ENCODE results near the gene ADD3. TPM values are rescaled to one million over a fixed set of nuclear protein-coding genes. Genes with fewer than 3 reads are reported as not detected.
"Not testable (repeated sequence)": the region's sequence is repeated elsewhere in the genome, so short reads cannot be mapped to it uniquely, and the experiment has no call there.

The ADD3 gene
- total and polyA plus RNA-seq, 5 experiments from 2014 or later = 332 to 405 (median 358) TPM

DNA sequence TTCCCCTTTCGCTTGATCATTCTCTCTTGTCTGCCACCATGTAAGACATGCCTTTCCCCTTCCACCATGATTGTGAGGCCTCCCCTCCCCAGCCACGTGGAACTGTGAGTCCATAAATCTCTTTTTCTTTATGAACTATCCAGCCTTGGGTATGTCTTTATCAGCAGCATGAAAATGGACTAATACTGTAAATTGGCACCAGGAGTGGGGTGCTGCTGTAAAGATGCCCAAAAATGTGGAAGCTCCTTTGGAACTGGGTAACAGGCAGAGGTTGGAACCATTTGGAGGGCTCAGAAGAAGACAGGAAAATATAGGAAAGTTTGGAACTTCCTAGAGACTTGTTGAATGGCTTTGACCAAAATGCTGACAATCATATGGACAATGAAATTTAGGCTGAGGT lies 40.4 kb downstream of the ADD3 start:
- POLR2A ChIA-PET, DNase-seq, H3K27me3 Mint-ChIP-seq, ATAC-seq: not testable (repeated sequence)
- H3K4me1 Mint-ChIP-seq = peaks cover 24 to 67% (median 60%) of the 10 kb centered on the region in 4 donors
- H3K36me3 Mint-ChIP-seq = peaks cover 8 to 37% (median 33%) of the 10 kb centered on the region in 3 donors
- H3K4me3 Mint-ChIP-seq = peak overlapping the region in 1 of 10 donors; percentile 51
- H3K9me3 Mint-ChIP-seq = peaks cover 0 to 20% (median 9%) of the 10 kb centered on the region in 9 donors
- peak overlapping the region in 6 of 10 donors; percentile 17 to 83 (median 56) for H3K27ac Mint-ChIP-seq

DNA sequence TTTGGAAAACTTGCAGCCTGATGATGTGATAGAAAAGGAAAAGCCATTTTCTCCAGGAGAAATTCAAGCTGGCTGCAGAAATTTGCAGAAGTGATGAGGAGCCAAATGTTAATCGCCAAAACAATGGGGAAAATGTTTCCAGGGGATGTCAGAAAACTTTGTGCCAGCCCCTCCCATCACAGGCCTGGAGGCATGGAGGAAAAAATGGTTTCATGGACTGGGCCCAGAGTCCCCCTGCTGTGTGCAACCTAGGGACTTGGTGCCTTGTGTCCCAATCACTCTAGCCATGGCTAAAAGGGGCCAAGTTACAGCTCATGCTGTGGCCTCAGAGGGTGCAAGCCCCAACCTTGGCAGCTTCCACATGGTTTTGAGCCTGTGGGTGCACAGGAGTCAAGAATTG lies 41.0 kb downstream of the ADD3 start:
- H3K4me1 Mint-ChIP-seq = peaks cover 21 to 67% (median 56%) of the 10 kb centered on the region in 4 donors
- peaks cover 0 to 20% (median 9%) of the 10 kb centered on the region in 9 donors for H3K9me3 Mint-ChIP-seq
- no peak for ATAC-seq
- H3K36me3 Mint-ChIP-seq = peaks cover 8 to 37% (median 30%) of the 10 kb centered on the region in 3 donors
- H3K27ac Mint-ChIP-seq = peak overlapping the region in 1 of 10 donors; percentile 64
- no peak for DNase-seq
- POLR2A ChIA-PET = no interaction called here
- no peak overlapping the region for H3K4me3 Mint-ChIP-seq
- H3K27me3 Mint-ChIP-seq = no peaks in the 10 kb centered on the region

DNA sequence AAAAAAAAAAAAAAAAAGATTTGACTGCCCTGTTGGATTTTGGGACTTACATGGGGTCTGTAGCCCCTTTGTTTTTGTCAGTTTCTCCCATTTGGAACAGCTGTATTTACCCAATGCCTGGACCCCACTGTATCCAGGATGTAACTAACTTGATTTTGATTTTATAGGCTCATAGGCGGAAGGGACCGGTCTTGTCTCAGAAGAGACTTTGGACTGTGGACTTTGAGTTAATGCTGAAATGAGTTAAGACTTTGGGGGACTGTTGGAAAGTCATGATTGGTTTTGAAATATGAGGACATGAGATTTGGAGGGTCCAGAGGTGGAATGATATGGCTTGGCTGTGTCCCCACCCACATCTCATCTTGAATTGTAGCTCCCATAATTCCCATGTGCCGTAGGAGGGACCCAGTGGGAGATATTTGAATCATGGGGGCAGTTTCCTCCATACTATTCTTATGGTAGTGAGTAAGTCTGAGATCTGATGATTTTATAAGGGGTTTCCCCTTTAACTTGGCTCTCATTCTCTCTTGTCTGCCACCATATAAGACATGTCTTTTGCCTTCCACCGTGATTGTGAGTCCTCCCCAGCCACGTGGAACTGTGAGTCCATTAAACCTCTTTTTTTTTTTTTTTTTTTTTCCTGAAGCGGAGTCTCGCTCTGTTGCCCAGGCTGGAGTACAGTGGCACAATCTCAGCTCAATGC lies 42.3 kb downstream of the ADD3 start:
- not testable (repeated sequence) for ATAC-seq
- H3K4me3 Mint-ChIP-seq = peak overlapping the region in 1 of 10 donors; percentile 29

DNA sequence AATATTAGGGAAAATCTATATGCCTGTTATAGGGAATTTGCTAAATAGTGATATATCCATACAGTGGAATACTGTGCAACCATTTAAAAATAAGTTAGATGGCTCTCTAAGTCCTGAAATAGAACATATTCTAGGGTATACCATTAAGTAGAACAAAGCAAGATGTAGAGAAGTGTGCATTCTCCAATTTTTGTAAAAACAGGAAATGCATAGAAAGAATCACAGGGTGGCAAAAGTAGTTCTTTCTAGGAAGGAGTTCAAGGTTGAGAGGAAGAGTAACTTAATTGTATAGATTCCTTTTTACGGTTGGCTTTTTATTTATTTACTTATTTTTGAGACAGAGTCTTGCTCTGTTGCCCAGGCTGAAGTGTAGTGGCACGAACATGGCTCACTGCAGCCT lies 43.7 kb downstream of the ADD3 start:
- POLR2A ChIA-PET = interaction anchor here (2.0 kb wide), 1 partner anchor 26 kb away, joined by 5 read pairs; no protein-coding TSS in a partner anchor
- Mint-ChIP-seq H3K4me1 (peaks cover 16 to 67% (median 58%) of the 10 kb centered on the region in 4 donors), H3K36me3 (peaks cover 8 to 40% (median 27%) of the 10 kb centered on the region in 3 donors), H3K9me3 (peaks cover 0 to 20% (median 9%) of the 10 kb centered on the region in 9 donors), H3K27me3 (no peaks in the 10 kb centered on the region), H3K27ac (peak overlapping the region in 7 of 10 donors; percentile 38 to 90 (median 72)), H3K4me3 (peak overlapping the region in 6 of 10 donors; percentile 12 to 46 (median 31))
- no peak for ATAC-seq
- no peak for DNase-seq

More for the DNA sequence above, 42.3 kb downstream of the ADD3 start:
- POLR2A ChIA-PET = interaction anchor here (0.7 kb wide), 3 partner anchors 40 to 154 kb away, joined by 3 to 6 read pairs (median 4); partner anchors contain the start of gene ADD3
- not testable (repeated sequence) for H3K27me3 Mint-ChIP-seq, DNase-seq
- Mint-ChIP-seq H3K9me3 (peaks cover 0 to 20% (median 9%) of the 10 kb centered on the region in 9 donors), H3K4me1 (peaks cover 17 to 64% (median 51%) of the 10 kb centered on the region in 4 donors), H3K27ac (peak overlapping the region in 8 of 10 donors; percentile 8 to 79 (median 48)), H3K36me3 (peaks cover 8 to 40% (median 30%) of the 10 kb centered on the region in 3 donors)

- ATAC-seq = no peak
- H3K4me1 Mint-ChIP-seq = peaks cover 19 to 79% (median 72%) of the 10 kb centered on the region in 4 donors
- DNase-seq = no peak
- peak overlapping the region; percentile 18 to 88 (median 70) for H3K27ac Mint-ChIP-seq
- peaks cover 0 to 13% (median 9%) of the 10 kb centered on the region in 9 donors for H3K9me3 Mint-ChIP-seq
- H3K27me3 Mint-ChIP-seq = no peaks in the 10 kb centered on the region
- POLR2A ChIA-PET = interaction anchor here (1.3 to 2.0 kb wide), 2 partner anchors 24 to 45 kb away, joined by 3 to 5 read pairs; partner anchors contain the start of gene ADD3
- H3K36me3 Mint-ChIP-seq = peaks cover 7 to 30% (median 27%) of the 10 kb centered on the region in 3 donors
- no peak overlapping the region for H3K4me3 Mint-ChIP-seq
Measured at GRCh38 chr10:110052916-110053315, 45.1 kb downstream of the ADD3 start.

GRCh38 chr10:110056822-110057221 lies 49.0 kb downstream of the ADD3 start:
- peaks cover 32 to 93% (median 84%) of the 10 kb centered on the region in 4 donors for H3K4me1 Mint-ChIP-seq
- H3K4me3 Mint-ChIP-seq = peak overlapping the region in 2 of 10 donors; percentile 1 to 38
- POLR2A ChIA-PET = no interaction called here
- peaks cover 0 to 2% (median 0%) of the 10 kb centered on the region in 3 donors for H3K36me3 Mint-ChIP-seq
- ATAC-seq = no peak
- DNase-seq = no peak
- H3K9me3 Mint-ChIP-seq = no peaks in the 10 kb centered on the region
- H3K27ac Mint-ChIP-seq = peak overlapping the region; percentile 7 to 98 (median 72)
- H3K27me3 Mint-ChIP-seq = no peaks in the 10 kb centered on the region

- H3K27ac Mint-ChIP-seq = peak overlapping the region; percentile 7 to 98 (median 72)
- ATAC-seq = no peak
- peak overlapping the region in 9 of 10 donors; percentile 4 to 86 (median 72) for H3K4me3 Mint-ChIP-seq
- peaks cover 31 to 88% (median 80%) of the 10 kb centered on the region in 4 donors for H3K4me1 Mint-ChIP-seq
- H3K9me3 Mint-ChIP-seq = no peaks in the 10 kb centered on the region
- POLR2A ChIA-PET = interaction anchor here (1.2 to 2.0 kb wide), 4 partner anchors 12 to 49 kb away, joined by 4 to 10 read pairs (median 4); no protein-coding TSS in a partner anchor
- no peak for DNase-seq
- peaks cover 0 to 2% (median 0%) of the 10 kb centered on the region in 3 donors for H3K36me3 Mint-ChIP-seq
- H3K27me3 Mint-ChIP-seq = no peaks in the 10 kb centered on the region
Measured at GRCh38 chr10:110057456-110057855, 49.7 kb downstream of the ADD3 start.

DNA sequence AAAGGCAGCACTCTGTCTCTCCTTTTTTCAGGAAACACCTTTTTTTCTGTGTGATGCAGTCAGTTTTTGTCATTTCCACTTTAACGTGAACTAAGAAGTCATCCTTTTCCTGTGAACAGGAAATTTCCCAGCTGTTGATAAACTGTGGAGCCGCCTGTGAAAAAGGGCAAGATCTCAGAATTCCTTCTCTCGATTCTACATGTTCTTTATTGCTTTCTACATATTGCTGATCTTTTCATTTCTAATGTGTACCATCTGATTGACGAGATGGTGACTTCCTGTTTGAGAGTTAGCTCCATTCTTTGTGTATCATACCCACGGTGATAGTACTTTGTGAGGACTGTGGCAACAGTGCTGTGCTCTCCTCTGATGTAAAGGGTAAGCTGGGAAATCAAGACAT lies 50.4 kb downstream of the ADD3 start:
- no peak for DNase-seq
- ATAC-seq = peak; percentile 76 to 82
- POLR2A ChIA-PET = interaction anchor here (1.2 to 2.0 kb wide), 4 partner anchors 11 to 50 kb away, joined by 4 to 10 read pairs (median 4); no protein-coding TSS in a partner anchor
- peak overlapping the region; percentile 34 to 86 (median 66) for H3K4me3 Mint-ChIP-seq
- H3K27ac Mint-ChIP-seq = peak overlapping the region; percentile 46 to 98 (median 81)
- peaks cover 34 to 87% (median 80%) of the 10 kb centered on the region in 4 donors for H3K4me1 Mint-ChIP-seq
- peaks cover 0 to 2% (median 2%) of the 10 kb centered on the region in 3 donors for H3K36me3 Mint-ChIP-seq
- H3K9me3 Mint-ChIP-seq = no peaks in the 10 kb centered on the region
- no peaks in the 10 kb centered on the region for H3K27me3 Mint-ChIP-seq

DNA sequence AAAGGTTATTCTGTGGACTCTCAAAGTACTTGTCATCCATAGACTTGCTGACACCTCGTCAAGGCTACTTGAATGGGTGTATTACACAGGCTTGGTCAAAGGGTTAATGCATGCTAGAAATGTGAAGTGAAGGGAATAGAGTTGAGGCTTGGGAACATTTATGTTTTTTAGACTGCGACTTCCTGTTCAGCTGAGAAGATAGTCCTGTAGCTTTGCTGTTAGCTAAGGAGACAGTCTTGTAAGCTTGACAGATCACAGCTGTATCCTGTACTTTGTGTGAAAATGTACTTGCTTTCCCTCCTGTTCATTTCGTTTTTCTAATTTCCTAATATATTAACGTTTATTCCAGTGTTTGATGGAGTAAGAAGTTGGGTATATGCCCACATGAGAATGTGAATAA lies 52.1 kb downstream of the ADD3 start:
- no peaks in the 10 kb centered on the region for H3K27me3 Mint-ChIP-seq
- peak overlapping the region; percentile 16 to 98 (median 62) for H3K27ac Mint-ChIP-seq
- H3K4me1 Mint-ChIP-seq = peaks cover 36 to 91% (median 85%) of the 10 kb centered on the region in 4 donors
- ATAC-seq (peak; percentile 49 to 52), DNase-seq (peak in 1 of 10 donors; percentile 23)
- peaks cover 0 to 2% (median 0%) of the 10 kb centered on the region in 3 donors for H3K36me3 Mint-ChIP-seq
- no peaks in the 10 kb centered on the region for H3K9me3 Mint-ChIP-seq
- POLR2A ChIA-PET = interaction anchor here (1.0 to 1.4 kb wide), 3 partner anchors 10 to 37 kb away, joined by 3 to 5 read pairs (median 4); no protein-coding TSS in a partner anchor
- peak overlapping the region in 8 of 10 donors; percentile 31 to 68 (median 60) for H3K4me3 Mint-ChIP-seq

DNA sequence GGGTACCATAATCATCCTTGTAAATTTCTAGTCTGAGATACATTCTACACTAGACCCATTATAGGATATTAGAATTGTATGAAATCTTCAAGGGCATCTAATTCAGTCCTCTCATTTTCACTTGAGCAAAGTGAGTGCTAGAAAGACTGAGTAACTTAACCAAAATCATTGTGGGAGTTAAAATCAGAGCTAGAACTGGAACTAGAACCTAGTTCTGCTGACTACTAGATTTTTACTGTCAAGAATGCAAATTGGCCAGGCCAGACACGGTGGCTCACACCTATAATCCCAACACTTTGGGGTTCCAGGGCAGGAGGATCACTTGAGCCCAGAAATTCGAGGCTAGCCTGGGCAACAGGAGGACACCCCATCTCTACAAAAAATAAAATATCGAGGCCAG lies 53.9 kb downstream of the ADD3 start:
- peak overlapping the region in 6 of 10 donors; percentile 58 to 98 (median 76) for H3K27ac Mint-ChIP-seq
- peaks cover 0 to 5% (median 0%) of the 10 kb centered on the region in 3 donors for H3K36me3 Mint-ChIP-seq
- no peaks in the 10 kb centered on the region for H3K27me3 Mint-ChIP-seq
- POLR2A ChIA-PET = interaction anchor here (0.7 kb wide), 1 partner anchor 41 kb away, joined by 6 read pairs; no protein-coding TSS in a partner anchor
- peak overlapping the region in 1 of 10 donors; percentile 22 for H3K4me3 Mint-ChIP-seq
- DNase-seq (no peak), ATAC-seq (no peak)
- no peaks in the 10 kb centered on the region for H3K9me3 Mint-ChIP-seq
- H3K4me1 Mint-ChIP-seq = peaks cover 45 to 90% (median 86%) of the 10 kb centered on the region in 4 donors

DNA sequence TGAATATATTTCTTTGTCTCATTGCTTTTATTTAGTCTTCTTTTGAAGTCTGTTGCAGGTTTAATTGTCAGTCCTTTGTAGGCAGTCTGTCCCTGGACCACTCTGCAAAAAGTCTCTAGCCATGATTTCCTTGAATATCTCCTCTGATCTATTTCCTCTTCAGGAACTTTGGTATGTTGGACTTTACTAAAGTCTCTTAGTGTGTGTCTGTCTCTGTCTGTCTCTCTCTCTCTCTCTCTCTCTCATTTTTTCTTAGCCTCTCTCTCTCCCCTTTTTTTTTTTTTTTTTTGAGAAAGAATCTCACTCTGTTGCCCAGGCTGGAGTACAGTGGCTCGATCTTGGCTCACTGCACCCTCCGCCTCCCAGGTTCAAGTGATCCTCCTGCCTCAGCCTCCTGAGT lies 57.5 kb downstream of the ADD3 start:
- Mint-ChIP-seq H3K27ac (peak overlapping the region; percentile 49 to 98 (median 82)), H3K4me1 (peaks cover 41 to 91% (median 85%) of the 10 kb centered on the region in 4 donors), H3K4me3 (peak overlapping the region in 6 of 10 donors; percentile 7 to 36 (median 34)), H3K27me3 (no peaks in the 10 kb centered on the region), H3K36me3 (peaks cover 0 to 5% (median 0%) of the 10 kb centered on the region in 3 donors), H3K9me3 (no peaks in the 10 kb centered on the region)
- POLR2A ChIA-PET = no interaction called here
- no peak for ATAC-seq
- no peak for DNase-seq
